NCI-H526 (cell line): ENCODE results near the gene ARHGAP9.
"Not testable (repeated sequence)": the region's sequence is repeated elsewhere in the genome, so short reads cannot be mapped to it uniquely, and the experiment has no call there.

ENCODE experiments used
- DNase-seq, 2 experiments: peaks; one replicate each; lab custom pipeline; 2025; lab: John Stamatoyannopoulos, UW

The ARHGAP9 gene

DNA sequence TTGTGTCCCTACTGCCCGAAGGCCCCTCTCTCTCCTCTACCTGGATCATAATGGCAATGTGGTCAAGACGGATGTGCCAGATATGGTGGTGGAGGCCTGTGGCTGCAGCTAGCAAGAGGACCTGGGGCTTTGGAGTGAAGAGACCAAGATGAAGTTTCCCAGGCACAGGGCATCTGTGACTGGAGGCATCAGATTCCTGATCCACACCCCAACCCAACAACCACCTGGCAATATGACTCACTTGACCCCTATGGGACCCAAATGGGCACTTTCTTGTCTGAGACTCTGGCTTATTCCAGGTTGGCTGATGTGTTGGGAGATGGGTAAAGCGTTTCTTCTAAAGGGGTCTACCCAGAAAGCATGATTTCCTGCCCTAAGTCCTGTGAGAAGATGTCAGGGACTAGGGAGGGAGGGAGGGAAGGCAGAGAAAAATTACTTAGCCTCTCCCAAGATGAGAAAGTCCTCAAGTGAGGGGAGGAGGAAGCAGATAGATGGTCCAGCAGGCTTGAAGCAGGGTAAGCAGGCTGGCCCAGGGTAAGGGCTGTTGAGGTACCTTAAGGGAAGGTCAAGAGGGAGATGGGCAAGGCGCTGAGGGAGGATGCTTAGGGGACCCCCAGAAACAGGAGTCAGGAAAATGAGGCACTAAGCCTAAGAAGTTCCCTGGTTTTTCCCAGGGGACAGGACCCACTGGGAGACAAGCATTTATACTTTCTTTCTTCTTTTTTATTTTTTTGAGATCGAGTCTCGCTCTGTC lies 22.8 kb downstream of the ARHGAP9 start:
- no peak for DNase-seq

DNA sequence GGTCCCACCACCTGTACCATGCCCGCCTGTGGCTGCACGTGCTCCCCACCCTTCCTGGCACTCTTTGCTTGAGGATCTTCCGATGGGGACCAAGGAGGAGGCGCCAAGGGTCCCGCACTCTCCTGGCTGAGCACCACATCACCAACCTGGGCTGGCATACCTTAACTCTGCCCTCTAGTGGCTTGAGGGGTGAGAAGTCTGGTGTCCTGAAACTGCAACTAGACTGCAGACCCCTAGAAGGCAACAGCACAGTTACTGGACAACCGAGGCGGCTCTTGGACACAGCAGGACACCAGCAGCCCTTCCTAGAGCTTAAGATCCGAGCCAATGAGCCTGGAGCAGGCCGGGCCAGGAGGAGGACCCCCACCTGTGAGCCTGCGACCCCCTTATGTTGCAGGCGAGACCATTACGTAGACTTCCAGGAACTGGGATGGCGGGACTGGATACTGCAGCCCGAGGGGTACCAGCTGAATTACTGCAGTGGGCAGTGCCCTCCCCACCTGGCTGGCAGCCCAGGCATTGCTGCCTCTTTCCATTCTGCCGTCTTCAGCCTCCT lies 23.4 kb downstream of the ARHGAP9 start:
- peak; percentile 43 to 81 for DNase-seq

DNA sequence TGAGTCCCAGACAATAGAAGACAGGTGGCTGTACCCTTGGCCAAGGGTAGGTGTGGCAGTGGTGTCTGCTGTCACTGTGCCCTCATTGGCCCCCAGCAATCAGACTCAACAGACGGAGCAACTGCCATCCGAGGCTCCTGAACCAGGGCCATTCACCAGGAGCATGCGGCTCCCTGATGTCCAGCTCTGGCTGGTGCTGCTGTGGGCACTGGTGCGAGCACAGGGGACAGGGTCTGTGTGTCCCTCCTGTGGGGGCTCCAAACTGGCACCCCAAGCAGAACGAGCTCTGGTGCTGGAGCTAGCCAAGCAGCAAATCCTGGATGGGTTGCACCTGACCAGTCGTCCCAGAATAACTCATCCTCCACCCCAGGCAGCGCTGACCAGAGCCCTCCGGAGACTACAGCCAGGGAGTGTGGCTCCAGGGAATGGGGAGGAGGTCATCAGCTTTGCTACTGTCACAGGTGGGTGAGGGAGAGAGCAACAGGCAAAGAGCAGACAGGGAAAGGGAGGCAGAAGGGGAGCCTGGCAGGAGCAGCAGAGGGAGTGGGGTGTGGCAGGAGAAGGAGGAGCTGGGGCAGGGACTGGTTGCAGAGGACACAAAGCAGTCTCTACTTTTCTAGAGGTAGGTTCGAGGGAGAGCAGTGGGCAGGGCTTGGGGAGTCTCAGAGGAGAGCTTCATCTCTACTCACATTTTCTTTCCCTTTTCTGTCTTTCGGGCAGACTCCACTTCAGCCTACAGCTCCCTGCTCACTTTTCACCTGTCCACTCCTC lies 24.1 kb downstream of the ARHGAP9 start:
- peak in 1 of 2 experiments; percentile 56 for DNase-seq

- DNase-seq: peak; percentile 15 to 45
These were observed 24.9 kb downstream of the ARHGAP9 start, which contains the start of gene INHBE for GRCh38 chr12:57454566-57455373. INHBE (plus strand) TSS chr12:57455307; CDS start chr12:57455537, 230 bp downstream.

GRCh38 chr12:57454213-57454565 lies 25.5 kb downstream of the ARHGAP9 start:
- no peak for DNase-seq

DNA sequence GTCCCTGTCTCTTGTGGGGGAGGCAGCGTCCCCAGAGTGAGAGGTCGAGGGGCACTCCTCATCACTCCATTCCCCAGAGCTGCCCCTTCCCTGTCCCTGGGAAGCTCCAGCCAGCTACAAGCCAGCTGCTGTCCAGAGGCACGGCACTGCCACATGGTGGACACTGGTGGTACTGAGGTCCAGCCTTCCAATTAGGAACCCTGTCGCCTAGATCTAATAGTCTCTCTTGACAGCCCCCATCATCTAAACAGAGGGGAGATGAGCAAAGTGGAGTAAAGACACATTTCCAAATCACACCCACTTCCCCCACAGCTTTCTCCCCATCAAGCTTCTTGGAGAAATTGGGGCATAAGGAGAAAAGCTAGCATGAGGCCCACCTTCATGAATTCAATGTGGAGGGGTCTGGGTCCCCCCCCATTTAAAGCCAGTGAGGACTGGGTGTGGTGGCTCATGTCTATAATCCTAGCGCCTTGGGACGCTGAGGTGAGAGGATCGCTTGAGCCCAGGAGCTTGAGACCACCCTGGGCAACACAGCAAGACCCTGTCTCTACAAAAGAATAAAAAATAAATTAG lies 26.6 kb downstream of the ARHGAP9 start:
- peak; percentile 27 to 82 for DNase-seq

- no peak for DNase-seq
These were observed 27.3 kb downstream of the ARHGAP9 start for GRCh38 chr12:57452181-57452936.

- no peak for DNase-seq
These were observed 28.4 kb downstream of the ARHGAP9 start for GRCh38 chr12:57451233-57451778.

DNA sequence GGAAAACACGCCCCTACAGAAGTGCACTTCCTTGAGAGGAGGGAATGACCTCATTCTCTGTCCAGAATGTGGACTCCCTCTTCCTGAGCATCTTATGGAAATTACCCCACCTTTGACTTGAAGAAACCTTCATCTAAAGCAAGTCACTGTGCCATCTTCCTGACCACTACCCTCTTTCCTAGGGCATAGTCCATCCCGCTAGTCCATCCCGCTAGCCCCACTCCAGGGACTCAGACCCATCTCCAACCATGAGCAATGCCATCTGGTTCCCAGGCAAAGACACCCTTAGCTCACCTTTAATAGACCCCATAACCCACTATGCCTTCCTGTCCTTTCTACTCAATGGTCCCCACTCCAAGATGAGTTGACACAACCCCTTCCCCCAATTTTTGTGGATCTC lies 29.6 kb downstream of the ARHGAP9 start:
- DNase-seq: no peak

DNA sequence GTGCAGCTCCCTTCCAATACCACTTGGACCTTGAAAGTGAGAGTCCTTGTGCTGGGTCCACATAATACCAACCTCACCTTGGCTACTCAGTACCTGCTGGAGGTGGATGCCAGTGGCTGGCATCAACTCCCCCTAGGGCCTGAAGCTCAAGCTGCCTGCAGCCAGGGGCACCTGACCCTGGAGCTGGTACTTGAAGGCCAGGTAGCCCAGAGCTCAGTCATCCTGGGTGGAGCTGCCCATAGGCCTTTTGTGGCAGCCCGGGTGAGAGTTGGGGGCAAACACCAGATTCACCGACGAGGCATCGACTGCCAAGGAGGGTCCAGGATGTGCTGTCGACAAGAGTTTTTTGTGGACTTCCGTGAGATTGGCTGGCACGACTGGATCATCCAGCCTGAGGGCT lies 30.3 kb downstream of the ARHGAP9 start:
- no peak for DNase-seq

DNA sequence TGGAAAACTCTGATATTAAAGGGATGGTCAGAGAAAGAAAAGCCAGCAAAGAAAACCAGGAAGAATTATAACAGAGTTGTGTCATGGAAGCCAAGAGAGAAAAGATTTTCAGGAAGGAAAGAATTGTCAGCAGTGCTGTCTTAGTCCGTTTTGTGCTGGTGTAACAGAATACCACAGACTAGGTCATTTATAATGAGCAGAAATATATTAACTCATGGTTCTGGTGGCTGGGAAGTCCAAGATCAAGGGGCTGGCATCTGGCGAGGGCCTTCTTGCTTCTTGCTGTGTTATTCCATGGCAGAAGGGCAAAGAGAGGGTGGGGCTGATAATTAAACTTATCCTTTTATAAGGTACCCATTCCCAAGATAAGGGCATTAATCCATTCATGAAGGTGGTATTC lies 31.0 kb downstream of the ARHGAP9 start:
- DNase-seq: no peak

GRCh38 chr12:57446292-57446960 lies 33.2 kb downstream of the ARHGAP9 start:
- DNase-seq: no peak

DNA sequence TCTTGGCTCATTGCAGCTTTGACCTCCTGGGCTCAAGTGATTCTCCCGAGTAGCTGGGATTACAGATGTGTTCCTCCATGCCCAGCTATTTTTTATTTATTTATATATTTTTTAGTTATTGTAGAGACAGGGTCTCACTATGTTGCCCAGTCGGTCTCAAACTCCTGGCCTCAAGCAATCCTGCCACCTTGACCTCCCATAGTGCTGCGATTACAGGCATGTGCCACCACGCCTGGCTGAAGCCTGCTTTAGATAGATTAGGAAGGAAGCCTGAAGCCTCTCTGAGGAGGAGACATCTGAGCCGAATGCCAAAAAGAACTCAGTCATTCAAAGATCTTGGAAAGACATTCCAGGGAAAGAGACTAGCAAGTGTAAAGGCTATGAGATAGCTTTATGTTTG lies 34.9 kb downstream of the ARHGAP9 start:
- no peak for DNase-seq

DNA sequence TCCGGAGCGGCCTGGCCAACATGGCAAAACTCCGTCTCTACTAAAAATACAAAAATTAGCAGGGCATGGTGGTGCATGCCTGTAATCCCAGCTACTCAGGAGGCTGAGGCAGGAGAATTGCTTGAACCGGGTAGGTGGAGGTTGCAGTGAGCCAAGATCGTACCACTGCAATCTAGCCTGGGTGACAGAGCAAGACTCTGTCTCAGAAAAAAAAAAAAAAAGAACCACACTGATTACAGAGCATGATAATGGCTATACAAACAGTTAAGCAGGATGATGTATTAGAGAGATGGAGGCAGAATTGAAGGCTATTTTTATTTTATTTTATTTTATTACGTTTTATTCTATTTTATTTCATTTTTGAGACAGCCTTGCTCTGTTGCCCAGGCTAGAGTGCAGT lies 35.3 kb downstream of the ARHGAP9 start:
- DNase-seq: not testable (repeated sequence)

DNA sequence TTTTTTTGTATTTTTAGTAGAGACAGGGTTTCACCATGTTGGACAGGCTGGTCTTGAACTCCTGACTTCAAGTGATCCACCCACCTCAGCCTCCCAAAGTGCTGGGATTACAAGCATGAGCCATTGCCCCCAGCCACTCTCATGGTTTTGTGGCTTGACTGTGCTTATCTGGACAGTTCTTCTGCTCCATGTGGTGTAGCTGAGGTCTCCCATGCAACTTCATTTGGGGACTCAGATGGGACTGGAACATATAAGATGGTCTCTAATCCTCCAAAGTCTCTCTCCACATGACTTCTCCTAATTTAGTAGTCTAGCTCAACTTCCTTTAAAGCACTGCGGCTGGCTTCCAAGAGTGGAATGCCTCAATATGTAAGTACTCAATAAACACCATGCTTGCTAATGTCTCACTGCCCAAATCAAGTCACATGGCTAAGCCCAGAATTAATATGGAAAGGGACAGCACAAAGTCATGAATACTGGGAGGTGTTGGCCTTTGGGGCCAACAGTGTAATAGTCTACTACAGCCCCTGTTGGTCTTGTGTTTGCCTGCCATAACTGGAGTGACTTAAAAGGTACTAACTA lies 37.7 kb downstream of the ARHGAP9 start:
- no peak for DNase-seq

DNA sequence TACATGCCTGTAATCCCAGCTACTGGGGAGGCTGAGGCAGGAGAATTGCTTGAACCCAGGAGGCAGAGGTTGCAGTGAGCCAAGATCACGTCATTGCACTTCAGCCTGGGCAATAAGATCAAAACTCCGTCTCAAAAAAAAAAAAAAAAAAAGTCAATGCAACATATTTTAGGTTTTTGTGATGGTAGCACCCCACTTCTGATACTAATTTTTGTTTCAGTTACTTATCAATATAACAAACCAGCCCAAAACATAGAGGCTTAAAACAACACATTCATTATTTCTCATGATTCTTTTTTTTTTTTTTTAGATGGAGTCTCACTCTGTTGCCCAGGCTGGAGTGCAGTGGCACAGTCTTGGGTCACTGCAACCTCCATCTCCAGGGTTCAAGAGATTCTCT lies 38.3 kb downstream of the ARHGAP9 start:
- not testable (repeated sequence) for DNase-seq

DNA sequence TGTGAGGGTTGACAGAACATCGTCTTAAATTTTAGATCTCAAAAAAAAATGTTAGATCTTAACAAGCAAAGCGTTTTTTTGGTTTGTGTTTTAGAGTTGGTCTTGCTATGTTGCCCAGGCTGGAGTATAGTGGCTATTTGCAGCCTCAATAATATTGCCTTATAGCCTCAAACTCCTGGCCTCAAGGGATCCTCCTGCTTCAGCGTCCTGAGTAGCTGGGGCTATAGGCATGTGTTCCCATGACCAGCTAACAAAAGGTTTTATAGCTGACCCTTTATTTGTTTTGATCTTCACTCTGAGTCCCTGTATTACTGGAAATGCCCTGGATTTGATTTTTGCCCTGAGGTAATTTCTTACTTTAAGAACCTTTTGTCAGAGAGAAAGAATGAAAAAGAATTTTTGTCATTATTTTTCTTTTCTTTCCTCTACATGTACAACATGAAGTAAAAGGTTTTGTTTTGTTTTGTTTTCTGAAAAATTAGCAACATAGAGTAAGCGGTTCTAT lies 39.9 kb downstream of the ARHGAP9 start:
- no peak for DNase-seq

- DNase-seq: no peak
These were observed 41.3 kb downstream of the ARHGAP9 start for GRCh38 chr12:57438400-57438799.

DNA sequence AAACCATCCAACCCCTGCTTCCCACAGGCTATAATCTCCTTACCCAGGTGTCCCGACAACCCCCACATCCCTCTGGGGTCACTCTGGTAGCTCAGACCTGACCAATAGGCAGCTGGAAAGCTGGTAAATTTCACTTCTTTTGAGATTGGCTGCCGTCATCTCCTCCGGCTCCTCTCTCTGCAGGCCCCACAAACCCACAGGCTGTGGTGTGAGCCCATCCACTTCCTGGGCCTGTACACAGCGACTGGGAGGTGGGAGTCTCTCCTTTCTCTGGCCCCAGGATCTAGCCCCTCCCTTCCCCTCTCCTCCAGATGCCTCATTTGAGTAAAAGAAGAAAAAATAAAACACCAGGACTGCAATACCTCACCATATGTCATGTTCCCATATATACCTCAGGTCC lies 44.4 kb downstream of the ARHGAP9 start:
- DNase-seq: no peak
